ENCODE data around the gene LRRN2.

The LRRN2 gene

GRCh38 chr1:204702552-204703267, 17.2 kb upstream of the LRRN2 start:
- H3K36me3 ChIP-seq = no peaks in the 10 kb centered on the region
- no peak overlapping the region for H3K4me3 ChIP-seq (ENCODE audit: low read depth in 1 of 2, low read length in 1 of 2)
- H3K27ac ChIP-seq = no peak overlapping the region
- no peaks in the 10 kb centered on the region for H3K27me3 ChIP-seq
- no peaks in the 10 kb centered on the region for H3K4me1 ChIP-seq (ENCODE audit: control insufficient read depth in 1 of 2, insufficient read depth in 1 of 2, low read depth in 1 of 2, low read length in 1 of 2)
- no peaks in the 10 kb centered on the region for H3K9me3 ChIP-seq
- TF ChIP-seq, protein P1, sequence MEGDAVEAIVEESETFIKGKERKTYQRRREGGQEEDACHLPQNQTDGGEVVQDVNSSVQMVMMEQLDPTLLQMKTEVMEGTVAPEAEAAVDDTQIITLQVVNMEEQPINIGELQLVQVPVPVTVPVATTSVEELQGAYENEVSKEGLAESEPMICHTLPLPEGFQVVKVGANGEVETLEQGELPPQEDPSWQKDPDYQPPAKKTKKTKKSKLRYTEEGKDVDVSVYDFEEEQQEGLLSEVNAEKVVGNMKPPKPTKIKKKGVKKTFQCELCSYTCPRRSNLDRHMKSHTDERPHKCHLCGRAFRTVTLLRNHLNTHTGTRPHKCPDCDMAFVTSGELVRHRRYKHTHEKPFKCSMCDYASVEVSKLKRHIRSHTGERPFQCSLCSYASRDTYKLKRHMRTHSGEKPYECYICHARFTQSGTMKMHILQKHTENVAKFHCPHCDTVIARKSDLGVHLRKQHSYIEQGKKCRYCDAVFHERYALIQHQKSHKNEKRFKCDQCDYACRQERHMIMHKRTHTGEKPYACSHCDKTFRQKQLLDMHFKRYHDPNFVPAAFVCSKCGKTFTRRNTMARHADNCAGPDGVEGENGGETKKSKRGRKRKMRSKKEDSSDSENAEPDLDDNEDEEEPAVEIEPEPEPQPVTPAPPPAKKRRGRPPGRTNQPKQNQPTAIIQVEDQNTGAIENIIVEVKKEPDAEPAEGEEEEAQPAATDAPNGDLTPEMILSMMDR (IDR thresholded peaks at IDR 0.05) = no peak

GRCh38 chr1:204701229-204701628, 15.7 kb upstream of the LRRN2 start:
- Histone ChIP-seq H3K4me3 (ENCODE audit: low read depth in 1 of 2, low read length in 1 of 2) (no peak overlapping the region), H3K9me3 (no peaks in the 10 kb centered on the region), H3K36me3 (no peaks in the 10 kb centered on the region), H3K27me3 (no peaks in the 10 kb centered on the region), H3K27ac (no peak overlapping the region), H3K4me1 (ENCODE audit: control insufficient read depth in 1 of 2, insufficient read depth in 1 of 2, low read depth in 1 of 2, low read length in 1 of 2) (no peaks in the 10 kb centered on the region)
- TF ChIP-seq, protein P1 (IDR thresholded peaks at IDR 0.05) = no peak

DNA sequence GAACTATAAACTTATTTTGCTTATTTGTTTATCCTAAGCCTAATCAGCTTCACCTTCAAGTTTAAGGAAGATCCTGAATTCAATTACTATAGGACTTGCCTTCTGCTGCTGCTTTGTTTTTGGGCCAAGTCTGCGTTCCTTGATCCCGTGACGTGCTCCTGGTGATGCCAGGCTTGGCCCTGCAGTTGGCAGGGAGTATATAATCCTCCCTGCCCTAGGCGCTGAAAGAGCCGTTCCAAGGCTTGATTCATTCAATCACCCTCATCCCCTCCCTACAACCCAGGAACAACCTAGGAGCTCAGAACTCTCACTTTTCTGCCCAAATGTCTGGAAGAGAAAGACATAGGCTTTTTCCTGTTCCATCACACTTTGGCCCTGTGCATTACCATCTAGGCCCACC, 12.4 kb upstream of the LRRN2 start:
- H3K27ac ChIP-seq = no peak overlapping the region
- H3K27me3 ChIP-seq = peaks cover 18% of the 10 kb centered on the region
- H3K9me3 ChIP-seq = no peaks in the 10 kb centered on the region
- no peaks in the 10 kb centered on the region for H3K36me3 ChIP-seq
- TF ChIP-seq, protein P1 (IDR thresholded peaks at IDR 0.05) = no peak
- no peaks in the 10 kb centered on the region for H3K4me1 ChIP-seq (ENCODE audit: control insufficient read depth in 1 of 2, insufficient read depth in 1 of 2, low read depth in 1 of 2, low read length in 1 of 2)
- no peak overlapping the region for H3K4me3 ChIP-seq (ENCODE audit: low read depth in 1 of 2, low read length in 1 of 2)

DNA sequence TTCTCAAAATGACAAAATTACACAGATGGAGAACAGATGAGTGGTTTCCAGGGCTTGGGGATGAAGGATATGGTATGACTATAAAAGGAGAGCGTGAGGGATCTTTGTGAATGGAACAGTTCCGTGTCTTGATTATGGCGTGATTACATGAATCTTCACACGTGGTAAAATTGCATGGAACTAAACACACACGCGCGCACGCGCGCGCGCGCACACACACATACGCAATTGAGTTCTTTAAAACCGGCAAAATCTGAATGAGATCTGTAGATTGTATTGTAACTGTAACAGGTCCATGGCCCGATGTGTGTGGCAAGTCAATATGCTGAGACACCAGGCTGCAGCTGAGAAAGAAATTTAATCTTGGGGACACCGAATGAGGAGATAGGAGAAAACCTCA, 11.1 kb upstream of the LRRN2 start:
- peaks cover 18% of the 10 kb centered on the region for H3K27me3 ChIP-seq
- H3K4me3 ChIP-seq (ENCODE audit: low read depth in 1 of 2, low read length in 1 of 2) = no peak overlapping the region
- no peaks in the 10 kb centered on the region for H3K4me1 ChIP-seq (ENCODE audit: control insufficient read depth in 1 of 2, insufficient read depth in 1 of 2, low read depth in 1 of 2, low read length in 1 of 2)
- no peaks in the 10 kb centered on the region for H3K36me3 ChIP-seq
- no peaks in the 10 kb centered on the region for H3K9me3 ChIP-seq
- no peak overlapping the region for H3K27ac ChIP-seq
- TF ChIP-seq, protein P1 (IDR thresholded peaks at IDR 0.05) = no peak

GRCh38 chr1:204695692-204696091, 10.2 kb upstream of the LRRN2 start:
- no peak overlapping the region for H3K4me3 ChIP-seq (ENCODE audit: low read depth in 1 of 2, low read length in 1 of 2)
- H3K4me1 ChIP-seq (ENCODE audit: control insufficient read depth in 1 of 2, insufficient read depth in 1 of 2, low read depth in 1 of 2, low read length in 1 of 2) = no peaks in the 10 kb centered on the region
- peaks cover 18% of the 10 kb centered on the region for H3K27me3 ChIP-seq
- no peak overlapping the region for H3K27ac ChIP-seq
- TF ChIP-seq, protein P1 (IDR thresholded peaks at IDR 0.05) = no peak
- H3K9me3 ChIP-seq = no peaks in the 10 kb centered on the region
- no peaks in the 10 kb centered on the region for H3K36me3 ChIP-seq
